Tibial artery (tissue), 4 donors: ENCODE results near the gene NCAPD3.

Experiments
- DNase-seq, 2 donors: peaks; one replicate each; pipeline ENCODE4 v3.0.0-alpha.2; 2019
- H3K27ac ChIP-seq, 2 donors: fragments of 200-600 bp; sonication (generic) in 1 of 2; 1 replicate in 1 of 2; 2 replicates in 1 of 2; pipeline ENCODE4 v1.5.1; 2018 to 2019; ENCODE audit warnings: mild to moderate bottlenecking in 1 of 2
- H3K27me3 ChIP-seq, 2 donors: fragments of 200-600 bp; sonication (generic) in 1 of 2; one replicate each; pipeline versions ENCODE4 v1.5.1 to v1.6.0; 2016 to 2019
- H3K36me3 ChIP-seq, 3 donors: fragments of 200-600 bp; sonication (generic) in 2 of 3; one replicate each; pipeline ENCODE4 v1.5.1; 2016 to 2019; ENCODE audit warnings: mild to moderate bottlenecking in 2 of 3
- H3K4me1 ChIP-seq, 4 donors: fragments of 200-600 bp; sonication (generic) in 2 of 4; 1 replicate in 3 of 4; 2 replicates in 1 of 4; pipeline ENCODE4 v1.5.1; 2016 to 2019
- H3K4me3 ChIP-seq, 2 donors: fragments of 200-600 bp; sonication (generic) in 1 of 2; 1 replicate in 1 of 2; 2 replicates in 1 of 2; pipeline ENCODE4 v1.5.1; 2018 to 2019; ENCODE audit warnings: mild to moderate bottlenecking in 2 of 2
- H3K9me3 ChIP-seq, 3 donors: fragments of 200-600 bp; sonication (generic) in 1 of 3; one replicate each; pipeline ENCODE4 v1.5.1; 2016 to 2019
- intact Hi-C: fragments of 100-400 bp; cut with DNase I; formaldehyde crosslinking; loops from one replicate; pipeline ENCODE4 v1.15.0; 2023; ENCODE audit warnings: low total_unique reads
- TF ChIP-seq, protein P1 (sequence below), 2 experiments: fragments of 200-600 bp in 1 of 2; fragments of 450-650 bp in 1 of 2; IDR thresholded peaks; one replicate each; pipeline ENCODE4 v1.5.1; 2017 to 2019; ENCODE audit warnings: antibody characterized with exemption in 2 of 2, mild to moderate bottlenecking in 1 of 2, moderate library complexity in 1 of 2

Gene NCAPD3, protein sequence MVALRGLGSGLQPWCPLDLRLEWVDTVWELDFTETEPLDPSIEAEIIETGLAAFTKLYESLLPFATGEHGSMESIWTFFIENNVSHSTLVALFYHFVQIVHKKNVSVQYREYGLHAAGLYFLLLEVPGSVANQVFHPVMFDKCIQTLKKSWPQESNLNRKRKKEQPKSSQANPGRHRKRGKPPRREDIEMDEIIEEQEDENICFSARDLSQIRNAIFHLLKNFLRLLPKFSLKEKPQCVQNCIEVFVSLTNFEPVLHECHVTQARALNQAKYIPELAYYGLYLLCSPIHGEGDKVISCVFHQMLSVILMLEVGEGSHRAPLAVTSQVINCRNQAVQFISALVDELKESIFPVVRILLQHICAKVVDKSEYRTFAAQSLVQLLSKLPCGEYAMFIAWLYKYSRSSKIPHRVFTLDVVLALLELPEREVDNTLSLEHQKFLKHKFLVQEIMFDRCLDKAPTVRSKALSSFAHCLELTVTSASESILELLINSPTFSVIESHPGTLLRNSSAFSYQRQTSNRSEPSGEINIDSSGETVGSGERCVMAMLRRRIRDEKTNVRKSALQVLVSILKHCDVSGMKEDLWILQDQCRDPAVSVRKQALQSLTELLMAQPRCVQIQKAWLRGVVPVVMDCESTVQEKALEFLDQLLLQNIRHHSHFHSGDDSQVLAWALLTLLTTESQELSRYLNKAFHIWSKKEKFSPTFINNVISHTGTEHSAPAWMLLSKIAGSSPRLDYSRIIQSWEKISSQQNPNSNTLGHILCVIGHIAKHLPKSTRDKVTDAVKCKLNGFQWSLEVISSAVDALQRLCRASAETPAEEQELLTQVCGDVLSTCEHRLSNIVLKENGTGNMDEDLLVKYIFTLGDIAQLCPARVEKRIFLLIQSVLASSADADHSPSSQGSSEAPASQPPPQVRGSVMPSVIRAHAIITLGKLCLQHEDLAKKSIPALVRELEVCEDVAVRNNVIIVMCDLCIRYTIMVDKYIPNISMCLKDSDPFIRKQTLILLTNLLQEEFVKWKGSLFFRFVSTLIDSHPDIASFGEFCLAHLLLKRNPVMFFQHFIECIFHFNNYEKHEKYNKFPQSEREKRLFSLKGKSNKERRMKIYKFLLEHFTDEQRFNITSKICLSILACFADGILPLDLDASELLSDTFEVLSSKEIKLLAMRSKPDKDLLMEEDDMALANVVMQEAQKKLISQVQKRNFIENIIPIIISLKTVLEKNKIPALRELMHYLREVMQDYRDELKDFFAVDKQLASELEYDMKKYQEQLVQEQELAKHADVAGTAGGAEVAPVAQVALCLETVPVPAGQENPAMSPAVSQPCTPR (N-terminal part only)

DNA sequence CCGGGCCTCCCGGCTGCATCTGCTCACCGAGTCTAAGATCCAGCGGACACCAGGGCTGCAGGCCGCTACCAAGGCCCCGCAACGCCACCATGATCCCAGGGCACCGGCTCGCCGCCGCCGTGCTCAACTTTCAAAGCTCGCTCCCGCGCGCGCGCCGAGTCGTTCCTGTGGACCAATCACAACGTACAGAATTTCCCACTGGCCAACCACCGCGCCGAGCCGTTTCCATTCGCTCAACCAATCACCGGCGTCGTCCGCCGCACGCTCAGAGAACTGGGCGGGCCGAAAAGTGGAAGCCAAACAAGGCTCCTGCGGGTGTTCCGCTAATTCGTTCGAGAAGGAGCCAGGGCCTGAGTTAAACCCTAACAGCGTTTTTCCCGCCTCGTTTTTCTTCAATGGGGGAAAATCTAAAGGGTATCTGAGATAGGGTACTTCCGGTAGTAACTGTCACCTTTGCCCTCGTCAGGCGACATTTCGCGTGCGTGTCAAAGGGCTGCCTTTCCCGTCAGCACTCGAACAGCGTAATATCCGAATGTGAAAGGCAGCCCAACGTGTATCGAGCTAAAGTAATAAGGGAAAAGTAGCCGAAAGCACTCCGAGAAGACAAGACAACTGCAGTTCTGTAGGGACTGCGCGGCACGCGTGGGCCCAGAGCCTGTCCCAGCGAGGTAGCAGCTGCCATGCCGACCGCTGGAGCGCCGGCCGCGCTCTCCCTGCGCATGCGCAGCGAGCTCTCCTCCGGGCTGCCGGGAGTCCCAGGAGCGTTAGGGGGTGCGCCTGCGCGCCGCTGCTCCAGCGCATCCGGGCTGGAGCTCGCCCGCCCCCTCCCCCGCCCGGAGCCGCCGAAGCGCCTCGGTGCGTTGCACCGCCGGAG lies at the start of gene NCAPD3, which contains the start of gene VPS26B:
NCAPD3 (minus strand) TSS at position 132 of the 874 bp plus-strand sequence; CDS start at position 91, 41 bp downstream.
VPS26B (plus strand) TSS at position 836 of the 874 bp plus-strand sequence. CDS start 452 bp downstream, outside the sequence.
- H3K27me3 ChIP-seq = no peaks in the 10 kb centered on the region
- intact Hi-C loops = loop anchor here (2.0 kb wide), 1 partner anchor 29 kb away; the partner anchor contains the start of genes ACAD8 and THYN1
- peak within 1 kb of the TSS; percentile 85 to 87 for H3K27ac ChIP-seq
- H3K36me3 ChIP-seq = peaks cover 0 to 9% (median 3%) of the 10 kb centered on the region in 3 donors
- DNase-seq = peak; percentile 96 to 97
- H3K9me3 ChIP-seq = no peaks in the 10 kb centered on the region
- peaks cover 0 to 40% (median 28%) of the 10 kb centered on the region in 4 donors for H3K4me1 ChIP-seq
- TF ChIP-seq, protein P1, sequence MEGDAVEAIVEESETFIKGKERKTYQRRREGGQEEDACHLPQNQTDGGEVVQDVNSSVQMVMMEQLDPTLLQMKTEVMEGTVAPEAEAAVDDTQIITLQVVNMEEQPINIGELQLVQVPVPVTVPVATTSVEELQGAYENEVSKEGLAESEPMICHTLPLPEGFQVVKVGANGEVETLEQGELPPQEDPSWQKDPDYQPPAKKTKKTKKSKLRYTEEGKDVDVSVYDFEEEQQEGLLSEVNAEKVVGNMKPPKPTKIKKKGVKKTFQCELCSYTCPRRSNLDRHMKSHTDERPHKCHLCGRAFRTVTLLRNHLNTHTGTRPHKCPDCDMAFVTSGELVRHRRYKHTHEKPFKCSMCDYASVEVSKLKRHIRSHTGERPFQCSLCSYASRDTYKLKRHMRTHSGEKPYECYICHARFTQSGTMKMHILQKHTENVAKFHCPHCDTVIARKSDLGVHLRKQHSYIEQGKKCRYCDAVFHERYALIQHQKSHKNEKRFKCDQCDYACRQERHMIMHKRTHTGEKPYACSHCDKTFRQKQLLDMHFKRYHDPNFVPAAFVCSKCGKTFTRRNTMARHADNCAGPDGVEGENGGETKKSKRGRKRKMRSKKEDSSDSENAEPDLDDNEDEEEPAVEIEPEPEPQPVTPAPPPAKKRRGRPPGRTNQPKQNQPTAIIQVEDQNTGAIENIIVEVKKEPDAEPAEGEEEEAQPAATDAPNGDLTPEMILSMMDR (IDR thresholded peaks at IDR 0.05) = peak in 1 of 2 experiments; percentile 30
- peak within 1 kb of the TSS; percentile 74 to 86 for H3K4me3 ChIP-seq

DNA sequence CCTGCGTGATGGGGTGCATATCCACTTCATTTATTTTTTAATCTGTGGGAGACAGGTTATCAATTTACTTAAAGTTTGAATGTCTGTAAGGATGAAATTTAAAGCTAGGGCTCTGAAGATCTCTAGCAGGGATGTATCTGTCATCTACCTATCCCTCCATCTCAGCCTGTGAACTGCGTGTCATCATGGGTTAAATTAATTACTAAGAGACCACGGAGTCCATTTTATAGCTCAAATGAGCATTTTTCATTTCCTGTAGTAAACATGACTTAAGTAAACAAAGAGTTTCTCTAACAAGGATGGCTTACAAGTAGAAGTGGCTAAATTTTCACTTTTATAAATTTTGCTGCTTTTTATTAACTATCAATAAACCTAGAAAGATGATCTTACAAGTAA lies 49.5 kb upstream of the NCAPD3 start:
- TF ChIP-seq, protein P1 (IDR thresholded peaks at IDR 0.05) = no peak
- intact Hi-C loops = no loop called here
- Histone ChIP-seq H3K27ac (no peak overlapping the region), H3K36me3 (no peaks in the 10 kb centered on the region), H3K27me3 (peaks cover 0 to 70% of the 10 kb centered on the region in 2 donors), H3K4me3 (no peak overlapping the region), H3K9me3 (peaks cover 0 to 2% (median 0%) of the 10 kb centered on the region in 3 donors), H3K4me1 (peaks cover 0 to 23% (median 17%) of the 10 kb centered on the region in 4 donors)
- no peak for DNase-seq

DNA sequence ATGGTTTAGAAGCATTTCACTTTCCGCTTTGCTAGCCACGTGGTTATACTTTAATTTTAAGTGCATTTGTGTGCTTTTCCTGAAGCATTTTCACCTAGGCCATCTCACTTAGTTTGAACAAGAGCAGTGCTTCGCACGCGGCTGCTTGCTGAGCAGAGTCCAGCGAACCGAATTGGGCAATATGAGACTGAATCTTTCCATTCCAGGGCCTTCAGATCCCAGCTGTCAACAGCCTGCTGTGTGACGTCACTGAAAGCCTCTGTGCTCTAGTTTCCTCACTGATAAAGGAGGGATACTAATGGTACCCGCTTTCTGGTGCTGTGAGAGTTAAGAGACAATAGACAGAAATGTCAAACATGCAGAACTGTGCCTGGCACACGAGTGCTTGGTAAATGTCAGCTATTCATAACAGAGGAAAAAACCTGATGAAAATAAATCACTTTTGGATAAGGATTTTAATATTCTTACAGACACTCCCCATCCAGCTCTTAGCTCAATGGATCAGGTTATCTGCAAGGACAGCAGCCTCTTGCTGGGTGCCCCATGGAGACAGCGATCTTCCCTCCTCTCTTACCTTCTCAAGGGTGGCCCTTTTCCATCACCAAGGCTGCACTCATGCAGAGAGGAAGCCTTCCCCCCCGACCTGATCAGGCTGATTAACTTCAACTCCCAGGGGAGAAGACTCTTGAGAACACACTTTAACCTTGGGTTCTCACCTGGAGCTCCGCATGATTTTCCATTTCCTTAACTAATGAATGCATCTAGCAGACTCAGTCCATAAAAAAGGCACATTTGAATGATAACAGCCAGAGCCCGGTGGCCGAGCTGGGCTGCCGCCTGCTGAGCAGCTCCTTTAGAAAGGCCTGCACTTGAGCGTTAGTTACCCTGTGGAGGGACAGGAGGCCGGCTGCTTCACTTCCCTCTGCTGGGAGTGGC lies 48.9 kb upstream of the NCAPD3 start:
- Histone ChIP-seq H3K4me3 (no peak overlapping the region), H3K9me3 (no peaks in the 10 kb centered on the region), H3K36me3 (no peaks in the 10 kb centered on the region), H3K27ac (no peak overlapping the region), H3K27me3 (peaks cover 0 to 63% of the 10 kb centered on the region in 2 donors), H3K4me1 (peaks cover 0 to 23% (median 17%) of the 10 kb centered on the region in 4 donors)
- intact Hi-C loops = no loop called here
- DNase-seq = no peak
- TF ChIP-seq, protein P1 (IDR thresholded peaks at IDR 0.05) = no peak

DNA sequence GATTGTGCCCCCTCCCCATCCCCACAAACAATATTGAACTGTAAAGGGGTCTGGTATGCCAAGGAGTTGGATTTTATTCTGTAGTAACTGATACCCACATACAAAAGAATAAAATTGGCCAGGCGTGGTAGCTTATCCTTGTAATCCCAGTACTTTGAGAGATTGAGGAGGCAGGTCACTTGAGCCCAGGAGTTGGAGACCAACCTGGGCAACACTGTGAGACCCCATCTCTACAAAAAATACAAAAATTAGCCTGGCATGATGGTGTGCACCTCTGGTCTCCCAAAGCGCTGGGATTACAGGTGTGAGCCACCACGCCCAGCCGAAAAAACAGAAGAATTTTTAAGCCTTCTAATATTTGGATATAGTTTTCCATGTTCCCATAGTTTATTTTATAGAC lies 48.2 kb upstream of the NCAPD3 start:
- Histone ChIP-seq H3K9me3 (no peaks in the 10 kb centered on the region), H3K27me3 (peaks cover 0 to 57% of the 10 kb centered on the region in 2 donors), H3K4me3 (no peak overlapping the region), H3K27ac (no peak overlapping the region), H3K4me1 (peaks cover 0 to 16% (median 14%) of the 10 kb centered on the region in 4 donors), H3K36me3 (no peaks in the 10 kb centered on the region)
- intact Hi-C loops = no loop called here
- DNase-seq = no peak
- TF ChIP-seq, protein P1 (IDR thresholded peaks at IDR 0.05) = no peak
